Neural crest cell (in vitro differentiated cells): ENCODE results near the gene SHROOM3. TPM values are rescaled to one million over a fixed set of nuclear protein-coding genes. Genes with fewer than 3 reads are reported as not detected.

Source experiments
- DNase-seq: peaks from one replicate; pipeline ENCODE4 v3.0.0; 2021; ENCODE audit warnings: low read depth, mixed read lengths, low spot score
- H3K27ac Mint-ChIP-seq: one replicate; pipeline ENCODE4 v1.8.0; 2021; ENCODE audit warnings: mild to moderate bottlenecking, mixed read lengths; ENCODE audit not compliant: unreplicated experiment
- H3K27me3 Mint-ChIP-seq: 2 replicates; pipeline ENCODE4 v1.8.0; 2021; ENCODE audit warnings: low read depth, mild to moderate bottlenecking, mixed read lengths
- H3K36me3 Mint-ChIP-seq: 2 replicates; pipeline ENCODE4 v1.8.0; 2021; ENCODE audit warnings: low read depth, mild to moderate bottlenecking, mixed read lengths
- H3K4me1 Mint-ChIP-seq: 2 replicates; pipeline ENCODE4 v1.8.0; 2021; ENCODE audit warnings: mixed read lengths
- H3K4me3 Mint-ChIP-seq: one replicate; pipeline ENCODE4 v1.8.0; 2021; ENCODE audit warnings: mild to moderate bottlenecking, mixed read lengths
- H3K9me3 Mint-ChIP-seq: 2 replicates; pipeline ENCODE4 v1.8.0; 2021; ENCODE audit warnings: mixed read lengths
- total RNA-seq: library from RNA; stranded (reverse); gene quantifications from 2 replicates; pipeline ENCODE4 v1.2.1, GENCODE V29; 2021
- TF ChIP-seq, protein P1 (sequence below): fragments of 200-600 bp; sonication (generic); conservative IDR thresholded peaks from 2 replicates; pipeline ENCODE4 v1.5.0; 2021; ENCODE audit warnings: antibody characterized with exemption, mild to moderate bottlenecking

Gene SHROOM3
- total RNA-seq, 1 donor from 2014 or later: 40.1 TPM

DNA sequence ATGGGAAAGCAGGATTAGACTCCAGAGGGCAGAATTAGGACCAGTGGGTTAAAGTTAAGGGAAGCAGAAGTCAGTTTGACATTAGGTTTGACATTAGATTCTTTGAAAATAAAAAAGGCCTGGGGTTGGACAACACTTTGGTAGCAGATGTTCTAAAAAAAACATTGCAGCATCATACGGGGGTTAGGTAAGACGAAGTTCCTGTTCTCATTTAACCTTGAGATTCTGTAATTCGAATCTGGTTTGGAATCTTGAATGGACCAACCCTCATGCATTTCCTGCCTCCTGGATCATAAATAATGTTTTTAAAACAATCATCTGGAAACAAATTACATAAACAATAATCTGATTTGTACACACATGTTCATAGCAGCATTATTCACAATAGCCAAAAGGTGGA, 181.0 kb downstream of the SHROOM3 start:
- H3K9me3 Mint-ChIP-seq: no peaks in the 10 kb centered on the region
- no peaks in the 10 kb centered on the region for H3K36me3 Mint-ChIP-seq
- H3K4me1 Mint-ChIP-seq: peaks cover 19% of the 10 kb centered on the region
- no peaks in the 10 kb centered on the region for H3K27me3 Mint-ChIP-seq
- DNase-seq: no peak
- no peak overlapping the region for H3K27ac Mint-ChIP-seq
- TF ChIP-seq, protein P1, sequence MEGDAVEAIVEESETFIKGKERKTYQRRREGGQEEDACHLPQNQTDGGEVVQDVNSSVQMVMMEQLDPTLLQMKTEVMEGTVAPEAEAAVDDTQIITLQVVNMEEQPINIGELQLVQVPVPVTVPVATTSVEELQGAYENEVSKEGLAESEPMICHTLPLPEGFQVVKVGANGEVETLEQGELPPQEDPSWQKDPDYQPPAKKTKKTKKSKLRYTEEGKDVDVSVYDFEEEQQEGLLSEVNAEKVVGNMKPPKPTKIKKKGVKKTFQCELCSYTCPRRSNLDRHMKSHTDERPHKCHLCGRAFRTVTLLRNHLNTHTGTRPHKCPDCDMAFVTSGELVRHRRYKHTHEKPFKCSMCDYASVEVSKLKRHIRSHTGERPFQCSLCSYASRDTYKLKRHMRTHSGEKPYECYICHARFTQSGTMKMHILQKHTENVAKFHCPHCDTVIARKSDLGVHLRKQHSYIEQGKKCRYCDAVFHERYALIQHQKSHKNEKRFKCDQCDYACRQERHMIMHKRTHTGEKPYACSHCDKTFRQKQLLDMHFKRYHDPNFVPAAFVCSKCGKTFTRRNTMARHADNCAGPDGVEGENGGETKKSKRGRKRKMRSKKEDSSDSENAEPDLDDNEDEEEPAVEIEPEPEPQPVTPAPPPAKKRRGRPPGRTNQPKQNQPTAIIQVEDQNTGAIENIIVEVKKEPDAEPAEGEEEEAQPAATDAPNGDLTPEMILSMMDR: no peak
- no peak overlapping the region for H3K4me3 Mint-ChIP-seq

DNA sequence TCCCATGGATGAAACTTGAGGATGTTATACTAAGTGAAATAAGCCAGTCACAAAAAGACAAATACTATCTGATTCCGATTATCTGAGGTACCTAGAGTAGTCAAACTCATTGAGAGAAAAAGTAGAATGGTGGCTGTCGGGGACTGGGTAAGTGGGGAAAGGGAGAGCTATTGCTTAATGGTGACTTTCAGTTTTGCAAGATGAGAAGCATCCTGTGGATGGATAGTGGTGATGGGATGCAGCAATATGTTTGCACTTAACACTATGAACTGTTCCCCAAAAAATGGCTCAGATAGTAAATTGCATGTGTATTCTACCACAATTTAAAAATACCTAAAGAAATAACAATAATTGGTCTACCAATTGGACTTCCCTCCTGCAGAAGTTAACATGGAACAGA, 181.5 kb downstream of the SHROOM3 start:
- Mint-ChIP-seq H3K27me3 (no peaks in the 10 kb centered on the region), H3K36me3 (no peaks in the 10 kb centered on the region), H3K27ac (no peak overlapping the region), H3K9me3 (no peaks in the 10 kb centered on the region), H3K4me1 (peaks cover 15% of the 10 kb centered on the region), H3K4me3 (no peak overlapping the region)
- DNase-seq: no peak
- TF ChIP-seq, protein P1: no peak

DNA sequence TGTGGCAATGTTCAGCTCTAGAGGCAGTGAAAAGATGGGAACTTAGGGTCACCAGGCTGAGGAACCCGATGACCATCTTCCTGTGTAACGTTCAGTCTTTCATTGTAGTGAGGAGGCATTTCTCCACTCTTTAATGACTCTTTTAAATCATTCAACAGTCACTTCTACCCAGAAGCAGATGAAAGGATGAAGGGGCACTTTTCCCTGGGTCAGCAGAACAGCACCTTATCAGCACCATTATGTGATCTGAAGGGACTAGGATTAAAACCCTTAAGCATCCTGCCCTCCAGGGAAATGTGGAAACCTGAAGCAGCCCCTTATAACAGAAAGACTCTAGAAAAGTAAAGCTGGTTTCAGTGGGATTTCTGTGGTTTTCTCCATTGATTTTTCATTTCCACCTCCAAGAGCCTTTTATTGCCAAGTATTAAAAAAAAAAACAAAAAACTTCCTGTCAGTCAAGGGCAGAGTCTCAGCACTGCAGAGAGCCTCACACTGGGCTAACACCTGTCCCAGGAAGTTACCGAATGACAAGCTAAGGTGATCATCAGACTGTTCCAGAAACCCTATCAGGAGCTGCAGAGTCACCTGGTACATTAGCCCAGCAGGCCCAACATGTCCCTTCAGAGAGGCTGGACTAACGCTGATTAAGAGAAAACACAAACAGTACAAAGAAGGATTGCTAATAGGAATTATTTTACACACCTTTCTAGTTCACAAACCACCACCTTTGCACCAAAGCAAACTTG, 185.9 kb downstream of the SHROOM3 start:
- peaks cover 41% of the 10 kb centered on the region for H3K4me1 Mint-ChIP-seq
- H3K36me3 Mint-ChIP-seq: no peaks in the 10 kb centered on the region
- H3K27ac Mint-ChIP-seq: no peak overlapping the region
- TF ChIP-seq, protein P1: no peak
- no peak for DNase-seq
- H3K27me3 Mint-ChIP-seq: no peaks in the 10 kb centered on the region
- no peaks in the 10 kb centered on the region for H3K9me3 Mint-ChIP-seq
- H3K4me3 Mint-ChIP-seq: no peak overlapping the region

DNA sequence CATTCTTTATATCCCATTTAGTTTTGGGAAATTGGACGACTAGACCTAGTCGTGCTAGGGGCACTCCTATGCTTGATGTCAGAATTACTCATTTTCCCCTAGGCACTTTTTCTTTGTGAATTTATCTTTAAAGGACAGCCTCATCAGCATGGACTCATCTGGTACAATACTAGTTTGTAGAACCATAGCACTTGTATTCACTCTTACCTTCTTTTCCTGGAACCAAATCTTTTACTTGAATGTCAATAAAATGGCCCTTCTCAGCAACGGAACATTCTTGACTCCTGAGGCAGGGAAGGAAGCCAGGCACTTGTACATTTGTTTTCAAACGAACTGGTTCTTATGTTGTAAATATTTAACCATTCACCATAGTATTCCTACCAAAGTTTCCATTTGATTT, 187.1 kb downstream of the SHROOM3 start:
- Mint-ChIP-seq H3K36me3 (no peaks in the 10 kb centered on the region), H3K4me3 (no peak overlapping the region), H3K9me3 (no peaks in the 10 kb centered on the region), H3K27ac (no peak overlapping the region), H3K4me1 (peaks cover 48% of the 10 kb centered on the region), H3K27me3 (no peaks in the 10 kb centered on the region)
- no peak for DNase-seq
- TF ChIP-seq, protein P1: no peak

DNA sequence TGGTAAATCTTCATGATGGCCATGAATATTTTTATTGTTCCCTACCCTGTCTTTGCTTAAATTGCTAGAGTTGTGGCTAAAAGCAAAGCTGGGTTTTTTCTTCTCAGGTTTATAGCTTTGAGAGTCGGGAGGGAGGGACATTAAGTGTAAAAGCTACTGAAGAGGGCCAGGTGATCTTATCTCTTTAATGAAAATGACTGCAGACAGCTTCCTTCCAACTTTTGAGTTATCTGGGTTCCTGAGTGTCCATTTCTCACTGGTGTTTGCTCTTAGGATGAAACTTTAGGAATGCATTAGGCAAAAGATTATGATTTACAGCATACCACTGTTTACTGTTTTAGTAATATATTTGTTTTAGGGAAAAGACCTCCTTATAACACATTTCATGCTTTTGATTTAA, 187.7 kb downstream of the SHROOM3 start:
- no peaks in the 10 kb centered on the region for H3K36me3 Mint-ChIP-seq
- H3K4me3 Mint-ChIP-seq: no peak overlapping the region
- DNase-seq: no peak
- H3K9me3 Mint-ChIP-seq: no peaks in the 10 kb centered on the region
- peaks cover 49% of the 10 kb centered on the region for H3K4me1 Mint-ChIP-seq
- H3K27ac Mint-ChIP-seq: no peak overlapping the region
- TF ChIP-seq, protein P1: no peak
- no peaks in the 10 kb centered on the region for H3K27me3 Mint-ChIP-seq
